Glutamatergic neuron (in vitro differentiated cells): ENCODE data around the gene EPSTI1. TPM values are rescaled to one million over a fixed set of nuclear protein-coding genes. Genes with fewer than 3 reads are reported as not detected.

Experiments used
- DNase-seq: peaks from one replicate; pipeline ENCODE4 v3.0.0; 2022
- H3K27ac Mint-ChIP-seq: one replicate; pipeline ENCODE4 v1.8.0; 2020; ENCODE audit warnings: mild to moderate bottlenecking, mixed read lengths, inconsistent platforms; ENCODE audit not compliant: unreplicated experiment
- H3K27me3 Mint-ChIP-seq: one replicate; pipeline ENCODE4 v1.8.0; 2020; ENCODE audit warnings: mild to moderate bottlenecking, moderate library complexity, mixed read lengths, inconsistent platforms; ENCODE audit not compliant: unreplicated experiment
- H3K36me3 Mint-ChIP-seq: one replicate; pipeline ENCODE4 v1.8.0; 2020; ENCODE audit warnings: mild to moderate bottlenecking, mixed read lengths, inconsistent platforms; ENCODE audit not compliant: unreplicated experiment
- H3K4me1 Mint-ChIP-seq: one replicate; pipeline ENCODE4 v1.8.0; 2020; ENCODE audit warnings: mild to moderate bottlenecking, low read depth, mixed read lengths, inconsistent platforms; ENCODE audit not compliant: unreplicated experiment
- H3K4me3 Mint-ChIP-seq: one replicate; pipeline ENCODE4 v1.8.0; 2020; ENCODE audit warnings: mild to moderate bottlenecking, mixed read lengths, inconsistent platforms; ENCODE audit not compliant: unreplicated experiment
- H3K9me3 Mint-ChIP-seq: one replicate; pipeline ENCODE4 v1.8.0; 2020; ENCODE audit warnings: mild to moderate bottlenecking, moderate library complexity, mixed read lengths, inconsistent platforms; ENCODE audit not compliant: unreplicated experiment
- total RNA-seq: library from RNA; stranded (reverse); fragmentation: NEBNext Ultra II Directional; extraction: Animal tissue kit (Norgen Biotek cat#: 25700); gene quantifications from one replicate; pipeline ENCODE4 v1.2.1, GENCODE V29; 2021; ENCODE audit not compliant: unreplicated experiment
- TF ChIP-seq, protein P1 (sequence below): fragments of 200-600 bp; sonication (generic); IDR thresholded peaks from one replicate; pipeline ENCODE4 v1.5.0; 2021; ENCODE audit not compliant: partially characterized antibody, unreplicated experiment

EPSTI1 gene
- total RNA-seq, 1 donor from 2014 or later, result not detected

DNA sequence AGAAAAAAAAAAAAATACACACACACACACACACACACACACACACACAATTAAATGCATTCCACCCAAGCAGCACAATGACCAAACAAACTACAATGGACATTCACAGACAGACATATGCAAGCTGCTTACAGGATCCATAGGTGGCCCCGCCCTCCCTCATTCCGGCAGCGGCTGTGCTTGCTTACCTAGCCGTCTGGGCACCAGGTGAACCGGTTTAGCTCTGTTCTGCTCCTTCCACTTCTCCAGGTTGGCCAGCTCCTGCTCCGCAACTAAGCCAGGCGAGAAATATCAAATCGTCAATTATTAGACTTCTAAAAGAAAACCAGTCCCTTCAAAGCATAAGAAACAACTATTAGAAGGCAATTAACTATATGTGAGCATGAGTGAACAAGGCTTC, 23.1 kb downstream of the EPSTI1 start:
- Mint-ChIP-seq H3K4me3 (no peak overlapping the region), H3K36me3 (no peaks in the 10 kb centered on the region), H3K9me3 (no peaks in the 10 kb centered on the region), H3K27ac (no peak overlapping the region), H3K4me1 (peaks cover 4% of the 10 kb centered on the region), H3K27me3 (no peaks in the 10 kb centered on the region)
- no peak for DNase-seq
- TF ChIP-seq, protein P1, sequence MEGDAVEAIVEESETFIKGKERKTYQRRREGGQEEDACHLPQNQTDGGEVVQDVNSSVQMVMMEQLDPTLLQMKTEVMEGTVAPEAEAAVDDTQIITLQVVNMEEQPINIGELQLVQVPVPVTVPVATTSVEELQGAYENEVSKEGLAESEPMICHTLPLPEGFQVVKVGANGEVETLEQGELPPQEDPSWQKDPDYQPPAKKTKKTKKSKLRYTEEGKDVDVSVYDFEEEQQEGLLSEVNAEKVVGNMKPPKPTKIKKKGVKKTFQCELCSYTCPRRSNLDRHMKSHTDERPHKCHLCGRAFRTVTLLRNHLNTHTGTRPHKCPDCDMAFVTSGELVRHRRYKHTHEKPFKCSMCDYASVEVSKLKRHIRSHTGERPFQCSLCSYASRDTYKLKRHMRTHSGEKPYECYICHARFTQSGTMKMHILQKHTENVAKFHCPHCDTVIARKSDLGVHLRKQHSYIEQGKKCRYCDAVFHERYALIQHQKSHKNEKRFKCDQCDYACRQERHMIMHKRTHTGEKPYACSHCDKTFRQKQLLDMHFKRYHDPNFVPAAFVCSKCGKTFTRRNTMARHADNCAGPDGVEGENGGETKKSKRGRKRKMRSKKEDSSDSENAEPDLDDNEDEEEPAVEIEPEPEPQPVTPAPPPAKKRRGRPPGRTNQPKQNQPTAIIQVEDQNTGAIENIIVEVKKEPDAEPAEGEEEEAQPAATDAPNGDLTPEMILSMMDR, result no peak

DNA sequence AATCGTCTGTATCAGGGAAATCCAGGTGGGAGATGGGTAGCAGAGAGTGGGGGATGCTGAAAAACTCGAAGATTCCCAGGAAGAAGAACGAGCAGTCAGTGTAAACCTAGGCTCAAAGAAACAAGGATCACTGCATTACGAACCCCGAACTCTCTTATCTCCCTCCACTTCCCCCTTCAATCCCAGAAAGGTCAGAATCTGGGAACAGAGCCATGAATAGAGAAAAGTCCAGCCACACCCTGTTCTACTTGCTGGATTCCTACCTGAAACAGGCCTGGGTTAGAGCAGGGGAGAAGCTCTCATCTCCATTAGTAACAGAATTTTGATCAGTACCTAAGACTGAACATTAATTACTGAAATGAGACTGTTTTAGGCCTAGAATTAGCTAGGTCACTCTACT, 24.4 kb downstream of the EPSTI1 start:
- TF ChIP-seq, protein P1, result no peak

DNA sequence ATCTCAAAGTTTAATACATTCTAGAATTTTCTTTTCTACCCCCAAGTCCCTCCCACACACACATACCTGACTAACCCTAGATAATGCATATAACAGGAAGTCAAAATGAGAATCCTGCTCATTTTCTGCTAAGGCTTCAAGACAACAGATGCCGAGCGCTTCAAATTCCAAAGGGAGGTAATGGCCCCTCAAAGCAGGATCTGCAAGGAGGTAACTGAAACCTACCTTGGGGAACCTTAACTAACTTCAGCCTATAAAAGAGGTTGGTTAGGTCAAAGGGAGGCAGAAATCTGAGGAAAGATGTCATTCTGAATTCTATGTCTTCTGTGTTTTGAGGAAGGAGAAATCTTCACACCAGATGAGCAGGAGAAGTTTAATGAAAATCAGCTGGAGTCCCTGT, 26.8 kb downstream of the EPSTI1 start:
- H3K4me3 Mint-ChIP-seq, result no peak overlapping the region
- H3K27me3 Mint-ChIP-seq, result no peaks in the 10 kb centered on the region
- H3K9me3 Mint-ChIP-seq, result no peaks in the 10 kb centered on the region
- TF ChIP-seq, protein P1, result no peak
- H3K4me1 Mint-ChIP-seq, result no peaks in the 10 kb centered on the region
- DNase-seq, result no peak
- H3K36me3 Mint-ChIP-seq, result no peaks in the 10 kb centered on the region
- H3K27ac Mint-ChIP-seq, result no peak overlapping the region

More for the DNA sequence above, 24.4 kb downstream of the EPSTI1 start:
- Mint-ChIP-seq H3K4me1 (peaks cover 4% of the 10 kb centered on the region), H3K4me3 (no peak overlapping the region), H3K27me3 (no peaks in the 10 kb centered on the region), H3K36me3 (no peaks in the 10 kb centered on the region), H3K9me3 (no peaks in the 10 kb centered on the region), H3K27ac (no peak overlapping the region)
- no peak for DNase-seq

DNA sequence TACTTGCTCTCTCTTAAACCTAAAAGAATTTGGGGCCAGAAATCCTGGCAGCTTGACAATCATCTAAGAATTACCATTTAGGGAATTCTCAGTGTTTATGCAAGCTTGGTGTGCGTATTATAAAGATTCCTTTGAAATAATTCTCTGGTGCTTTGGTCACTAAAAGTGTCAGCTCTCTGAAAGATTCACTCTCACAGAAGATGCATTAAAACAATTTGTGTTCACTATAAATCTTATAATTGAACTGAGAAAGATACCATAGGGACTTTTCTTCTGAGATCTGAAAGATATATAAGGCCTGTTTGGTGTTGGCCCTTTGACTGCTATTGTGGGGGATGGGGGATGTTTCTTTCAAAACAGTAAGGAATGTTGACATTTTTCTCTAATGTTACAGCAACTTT, 27.3 kb downstream of the EPSTI1 start:
- Mint-ChIP-seq H3K36me3 (no peaks in the 10 kb centered on the region), H3K27me3 (no peaks in the 10 kb centered on the region), H3K9me3 (no peaks in the 10 kb centered on the region), H3K27ac (no peak overlapping the region), H3K4me3 (no peak overlapping the region), H3K4me1 (no peaks in the 10 kb centered on the region)
- TF ChIP-seq, protein P1, result no peak
- no peak for DNase-seq

DNA sequence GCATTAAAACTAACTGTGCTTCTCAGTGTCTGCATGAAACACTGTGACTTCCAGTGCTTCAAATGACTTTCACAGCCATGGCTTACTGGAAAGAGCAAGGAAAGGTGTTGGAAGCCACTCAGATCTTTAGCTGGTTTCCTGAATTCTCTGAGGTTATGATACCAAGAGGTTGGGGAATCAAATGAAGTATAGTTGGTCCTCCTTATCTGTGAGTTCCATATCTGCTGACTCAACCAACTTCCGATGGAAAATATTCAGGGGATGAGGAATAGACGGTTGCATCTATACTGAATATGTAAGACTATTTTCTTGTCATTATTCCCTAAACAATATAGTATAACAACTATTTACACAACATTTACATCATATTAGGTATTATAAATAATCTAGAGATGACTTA, 32.4 kb downstream of the EPSTI1 start:
- Mint-ChIP-seq H3K36me3 (no peaks in the 10 kb centered on the region), H3K9me3 (no peaks in the 10 kb centered on the region), H3K4me1 (no peaks in the 10 kb centered on the region), H3K27me3 (no peaks in the 10 kb centered on the region), H3K4me3 (no peak overlapping the region), H3K27ac (no peak overlapping the region)
- TF ChIP-seq, protein P1, result no peak
- DNase-seq, result no peak
